ENCODE measurements around the gene GPR139. TPM values are rescaled to one million over a fixed set of nuclear protein-coding genes. Genes with fewer than 3 reads are reported as not detected.

GPR139 gene
- total RNA-seq, 1 experiment from 2014 or later, result not detected

DNA sequence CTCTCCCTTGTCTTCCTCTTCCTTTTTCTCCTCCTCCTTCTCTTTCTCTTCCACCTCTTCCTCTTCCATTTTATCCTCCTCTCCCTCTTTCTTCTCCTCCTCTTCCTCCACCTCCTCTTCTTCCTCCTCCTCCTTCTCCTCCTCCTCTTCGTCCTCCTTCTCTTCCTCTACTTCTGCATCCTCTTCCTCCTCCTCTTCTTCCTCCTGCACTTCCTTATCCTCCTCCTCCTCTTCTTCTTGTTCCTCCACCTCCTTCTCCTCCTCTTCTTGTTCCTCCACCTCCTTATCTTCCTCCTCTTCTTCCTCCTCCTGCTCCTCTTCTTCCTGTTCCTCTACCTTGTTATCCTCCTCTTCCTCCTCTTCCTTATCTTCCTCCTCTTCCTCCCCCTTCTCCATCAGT is 28.8 kb upstream of the GPR139 start:
- CTCF ChIA-PET, result no interaction called here
- intact Hi-C loops (cut with micrococcal nuclease; ENCODE audit: unreplicated experiment), result no loop called here
- H3K79me2 ChIP-seq (ENCODE audit: low read depth), result no peaks in the 10 kb centered on the region
- BruUV-seq (replicated peaks), result no TSS peak
- H3K4me3 ChIP-seq, result no peak overlapping the region
- DNase-seq, result no peak
- no peak overlapping the region for H3K27ac ChIP-seq
- H3K9me3 ChIP-seq (ENCODE audit: insufficient read depth, low read depth), result no peaks in the 10 kb centered on the region; the same call in 1 of the 2 replicates
- no peaks in the 10 kb centered on the region for H3K36me3 ChIP-seq (ENCODE audit: low read depth)
- H3K27me3 ChIP-seq (ENCODE audit: insufficient read depth, low read depth), result peaks cover 11% of the 10 kb centered on the region; the same call in 1 of the 2 replicates
- no peak overlapping the region for H3K4me2 ChIP-seq
- no peaks in the 10 kb centered on the region for H3K4me1 ChIP-seq (replicated peaks; ENCODE audit: insufficient read depth)
- POLR2A ChIA-PET (ENCODE audit: unreplicated experiment), result no interaction called here
- no peaks in the 10 kb centered on the region for H4K20me1 ChIP-seq (ENCODE audit: insufficient read depth)
- H2AFZ ChIP-seq, result no peak overlapping the region
- no peaks in the 10 kb centered on the region for H3K9me2 ChIP-seq (ENCODE audit: insufficient read depth)
- no peak for TF ChIP-seq EZH2 (IDR thresholded peaks at IDR 0.05; ENCODE audit: low read depth)
- TF ChIP-seq, protein P1, sequence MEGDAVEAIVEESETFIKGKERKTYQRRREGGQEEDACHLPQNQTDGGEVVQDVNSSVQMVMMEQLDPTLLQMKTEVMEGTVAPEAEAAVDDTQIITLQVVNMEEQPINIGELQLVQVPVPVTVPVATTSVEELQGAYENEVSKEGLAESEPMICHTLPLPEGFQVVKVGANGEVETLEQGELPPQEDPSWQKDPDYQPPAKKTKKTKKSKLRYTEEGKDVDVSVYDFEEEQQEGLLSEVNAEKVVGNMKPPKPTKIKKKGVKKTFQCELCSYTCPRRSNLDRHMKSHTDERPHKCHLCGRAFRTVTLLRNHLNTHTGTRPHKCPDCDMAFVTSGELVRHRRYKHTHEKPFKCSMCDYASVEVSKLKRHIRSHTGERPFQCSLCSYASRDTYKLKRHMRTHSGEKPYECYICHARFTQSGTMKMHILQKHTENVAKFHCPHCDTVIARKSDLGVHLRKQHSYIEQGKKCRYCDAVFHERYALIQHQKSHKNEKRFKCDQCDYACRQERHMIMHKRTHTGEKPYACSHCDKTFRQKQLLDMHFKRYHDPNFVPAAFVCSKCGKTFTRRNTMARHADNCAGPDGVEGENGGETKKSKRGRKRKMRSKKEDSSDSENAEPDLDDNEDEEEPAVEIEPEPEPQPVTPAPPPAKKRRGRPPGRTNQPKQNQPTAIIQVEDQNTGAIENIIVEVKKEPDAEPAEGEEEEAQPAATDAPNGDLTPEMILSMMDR (conservative IDR thresholded peaks at IDR 0.05), result no peak
- H3F3A ChIP-seq (ENCODE audit: insufficient read depth, low read depth), result no peaks in the 10 kb centered on the region

DNA sequence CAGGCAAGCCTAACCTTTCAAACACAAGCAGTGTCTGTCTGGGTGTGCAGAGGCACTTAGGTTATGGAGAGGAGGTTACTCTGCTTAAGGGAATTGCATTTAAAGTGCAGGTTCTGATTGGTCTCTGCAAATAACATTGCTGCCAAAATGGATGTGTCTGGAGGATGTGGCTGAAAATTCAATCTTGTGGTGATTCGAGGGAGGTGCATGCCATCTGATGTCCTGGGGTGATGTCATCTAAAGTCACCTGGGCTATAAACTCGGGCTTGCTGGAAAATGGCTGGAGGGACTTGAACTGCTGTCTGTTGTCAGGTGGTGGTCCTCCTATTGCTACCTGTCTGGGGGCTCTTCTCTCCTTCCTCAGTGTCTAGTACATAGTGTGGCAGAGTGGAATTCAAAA is 28.3 kb upstream of the GPR139 start:
- Histone ChIP-seq H3K9me3 (ENCODE audit: insufficient read depth, low read depth) (no peaks in the 10 kb centered on the region; the same call in 1 of the 2 replicates), H3K4me2 (no peak overlapping the region), H3K4me1 (replicated peaks; ENCODE audit: insufficient read depth) (no peaks in the 10 kb centered on the region), H2AFZ (no peak overlapping the region), H3K27me3 (ENCODE audit: insufficient read depth, low read depth) (peaks cover 15% of the 10 kb centered on the region; the same call in 1 of the 2 replicates), H3K9me2 (ENCODE audit: insufficient read depth) (no peaks in the 10 kb centered on the region), H3K27ac (no peak overlapping the region), H3K4me3 (no peak overlapping the region), H3K79me2 (ENCODE audit: low read depth) (no peaks in the 10 kb centered on the region), H3F3A (ENCODE audit: insufficient read depth, low read depth) (no peaks in the 10 kb centered on the region), H3K36me3 (ENCODE audit: low read depth) (no peaks in the 10 kb centered on the region), H4K20me1 (ENCODE audit: insufficient read depth) (no peaks in the 10 kb centered on the region)
- POLR2A ChIA-PET (ENCODE audit: unreplicated experiment), result no interaction called here
- DNase-seq, result no peak
- TF ChIP-seq, protein P1 (conservative IDR thresholded peaks at IDR 0.05), result no peak
- TF ChIP-seq EZH2 (IDR thresholded peaks at IDR 0.05; ENCODE audit: low read depth), result no peak
- CTCF ChIA-PET, result no interaction called here
- intact Hi-C loops (cut with micrococcal nuclease; ENCODE audit: unreplicated experiment), result no loop called here
- BruUV-seq (replicated peaks), result no TSS peak

DNA sequence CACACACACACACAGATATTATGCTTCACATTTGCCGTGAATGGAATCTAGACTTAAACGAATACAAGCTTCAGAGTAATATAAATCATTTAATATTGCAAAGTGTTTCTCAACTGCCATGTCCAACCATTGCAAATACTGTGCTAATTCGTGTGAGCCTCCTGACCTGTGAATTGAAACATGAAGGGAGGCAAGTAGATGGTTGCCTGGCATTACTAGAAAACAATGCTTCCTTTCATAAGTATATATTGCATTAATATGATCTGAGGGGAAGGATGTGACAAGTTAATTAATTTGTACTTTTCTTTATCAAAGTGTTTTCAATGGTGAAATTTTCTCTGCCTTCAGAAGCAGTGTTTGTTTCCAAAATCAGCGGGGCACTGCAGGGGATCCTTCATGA is 25.7 kb upstream of the GPR139 start:
- no peak for TF ChIP-seq EZH2 (IDR thresholded peaks at IDR 0.05; ENCODE audit: low read depth)
- TF ChIP-seq, protein P1 (conservative IDR thresholded peaks at IDR 0.05), result no peak
- Histone ChIP-seq H3K9me2 (ENCODE audit: insufficient read depth) (no peaks in the 10 kb centered on the region), H3K4me3 (no peak overlapping the region), H3K79me2 (ENCODE audit: low read depth) (no peaks in the 10 kb centered on the region), H3K4me1 (replicated peaks; ENCODE audit: insufficient read depth) (no peaks in the 10 kb centered on the region), H3K36me3 (ENCODE audit: low read depth) (no peaks in the 10 kb centered on the region), H4K20me1 (ENCODE audit: insufficient read depth) (no peaks in the 10 kb centered on the region), H3K4me2 (no peak overlapping the region), H2AFZ (no peak overlapping the region), H3K27ac (no peak overlapping the region), H3F3A (ENCODE audit: insufficient read depth, low read depth) (no peaks in the 10 kb centered on the region), H3K9me3 (ENCODE audit: insufficient read depth, low read depth) (no peaks in the 10 kb centered on the region; the same call in 1 of the 2 replicates), H3K27me3 (ENCODE audit: insufficient read depth, low read depth) (peaks cover 34% of the 10 kb centered on the region)
- ChIA-PET POLR2A (ENCODE audit: unreplicated experiment) (no interaction called here), CTCF (interaction anchor here (0.6 kb wide), 1 partner anchor 16 kb away, joined by 8 read pairs; no protein-coding TSS in a partner anchor)
- intact Hi-C loops (cut with micrococcal nuclease; ENCODE audit: unreplicated experiment), result no loop called here
- no TSS peak for BruUV-seq (replicated peaks)
- no peak for DNase-seq
